ENCODE results near the gene GNB3.

The GNB3 gene

DNA sequence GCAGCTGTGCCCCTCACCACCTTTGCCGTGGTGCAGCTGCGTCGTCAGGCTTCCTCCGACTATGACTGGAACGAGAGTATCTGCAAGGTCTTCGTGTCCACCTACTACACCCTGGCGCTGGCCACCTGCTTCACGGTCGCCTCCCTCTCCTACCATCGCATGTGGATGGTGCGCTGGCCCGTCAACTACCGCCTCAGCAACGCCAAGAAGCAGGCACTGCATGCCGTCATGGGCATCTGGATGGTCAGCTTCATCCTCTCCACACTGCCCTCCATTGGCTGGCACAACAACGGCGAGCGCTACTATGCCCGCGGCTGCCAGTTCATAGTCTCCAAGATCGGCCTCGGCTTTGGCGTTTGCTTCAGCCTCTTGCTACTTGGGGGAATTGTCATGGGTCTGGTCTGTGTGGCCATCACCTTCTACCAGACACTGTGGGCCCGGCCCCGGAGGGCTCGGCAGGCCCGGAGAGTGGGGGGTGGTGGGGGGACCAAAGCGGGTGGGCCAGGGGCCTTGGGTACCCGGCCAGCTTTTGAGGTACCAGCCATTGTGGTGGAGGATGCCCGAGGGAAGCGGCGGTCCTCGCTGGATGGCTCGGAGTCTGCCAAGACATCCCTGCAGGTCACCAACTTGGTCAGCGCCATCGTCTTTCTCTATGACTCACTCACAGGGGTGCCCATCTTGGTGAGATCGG lies 16.5 kb upstream of the GNB3 start:
- no peak for DNase-seq

DNA sequence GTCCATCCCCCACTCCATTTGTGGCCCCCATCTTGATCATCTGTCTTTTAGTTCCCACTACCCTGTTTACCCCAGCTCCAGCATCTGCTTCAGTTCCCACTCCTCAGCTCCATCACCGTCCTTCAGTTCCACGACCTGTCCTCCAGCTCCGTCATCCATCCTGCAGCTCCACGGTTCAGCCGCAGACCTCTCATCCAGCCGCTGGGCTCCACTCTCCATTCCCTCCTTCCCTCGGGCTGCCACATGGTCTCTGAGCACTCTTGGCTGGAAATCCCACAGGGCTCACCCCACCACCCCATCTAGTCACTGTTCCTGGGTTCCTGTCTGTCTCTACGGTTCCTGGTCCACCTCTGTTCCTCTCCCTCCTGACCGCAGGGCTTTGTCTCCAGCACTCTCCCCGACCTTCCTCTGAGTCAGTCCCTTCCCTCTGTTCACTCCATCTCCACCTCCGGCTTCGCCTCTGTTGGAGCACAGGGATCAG lies 15.8 kb upstream of the GNB3 start:
- no peak for DNase-seq

DNA sequence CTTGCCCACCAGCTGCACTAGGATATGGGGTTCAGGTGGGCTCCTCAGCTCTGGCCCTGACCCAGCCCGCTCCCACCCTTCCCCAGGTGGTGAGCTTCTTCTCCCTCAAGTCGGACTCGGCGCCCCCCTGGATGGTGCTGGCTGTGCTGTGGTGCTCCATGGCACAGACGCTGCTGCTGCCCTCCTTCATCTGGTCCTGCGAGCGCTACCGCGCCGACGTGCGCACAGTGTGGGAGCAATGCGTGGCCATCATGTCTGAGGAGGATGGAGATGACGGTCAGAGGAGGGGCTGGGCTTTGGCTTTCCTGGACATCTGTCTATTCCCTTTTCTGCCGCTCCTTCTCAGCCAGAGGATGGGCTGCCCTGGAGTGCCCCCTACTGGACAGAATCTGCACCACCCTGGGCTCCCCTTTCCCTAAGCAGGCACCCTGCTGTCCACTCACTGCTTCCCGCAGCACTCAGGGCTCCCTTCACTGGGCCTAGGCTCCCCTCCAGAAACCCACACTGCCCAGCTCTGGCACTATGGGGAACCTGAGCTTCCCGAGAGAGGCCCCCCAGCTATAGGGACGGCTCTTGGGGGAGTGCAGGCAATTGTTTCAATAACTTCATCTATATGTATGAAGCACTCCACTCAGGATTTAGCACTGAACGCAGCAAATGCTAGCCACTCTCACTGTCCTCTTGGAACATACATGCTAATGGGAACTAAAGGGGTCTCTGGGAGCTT lies 15.2 kb upstream of the GNB3 start:
- DNase-seq, result peak; percentile 92

DNA sequence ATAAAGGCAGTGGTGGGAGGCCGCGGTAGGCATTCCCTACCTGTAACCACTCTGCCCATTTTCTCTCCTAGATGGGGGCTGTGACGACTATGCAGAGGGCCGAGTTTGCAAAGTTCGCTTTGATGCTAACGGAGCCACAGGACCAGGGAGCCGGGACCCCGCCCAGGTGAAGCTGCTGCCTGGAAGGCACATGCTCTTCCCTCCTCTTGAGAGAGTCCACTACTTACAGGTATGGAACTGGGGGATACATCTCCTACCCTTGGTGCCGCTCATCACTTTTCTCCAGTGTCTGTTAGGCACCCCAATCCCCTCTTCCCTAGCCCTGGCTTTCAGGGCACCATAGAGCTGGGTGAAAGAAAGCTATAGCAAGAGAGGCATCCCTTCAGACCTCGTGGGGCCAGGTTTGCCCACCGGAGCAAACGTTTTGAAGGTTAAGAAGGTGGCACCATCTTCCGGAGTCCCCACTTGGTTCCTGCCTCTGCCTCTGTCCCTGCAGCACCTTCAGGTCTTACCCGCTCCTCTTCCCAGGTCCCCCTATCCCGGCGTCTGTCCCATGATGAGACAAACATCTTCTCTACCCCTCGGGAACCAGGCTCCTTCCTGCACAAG lies 14.5 kb upstream of the GNB3 start:
- peak; percentile 30 for DNase-seq

DNA sequence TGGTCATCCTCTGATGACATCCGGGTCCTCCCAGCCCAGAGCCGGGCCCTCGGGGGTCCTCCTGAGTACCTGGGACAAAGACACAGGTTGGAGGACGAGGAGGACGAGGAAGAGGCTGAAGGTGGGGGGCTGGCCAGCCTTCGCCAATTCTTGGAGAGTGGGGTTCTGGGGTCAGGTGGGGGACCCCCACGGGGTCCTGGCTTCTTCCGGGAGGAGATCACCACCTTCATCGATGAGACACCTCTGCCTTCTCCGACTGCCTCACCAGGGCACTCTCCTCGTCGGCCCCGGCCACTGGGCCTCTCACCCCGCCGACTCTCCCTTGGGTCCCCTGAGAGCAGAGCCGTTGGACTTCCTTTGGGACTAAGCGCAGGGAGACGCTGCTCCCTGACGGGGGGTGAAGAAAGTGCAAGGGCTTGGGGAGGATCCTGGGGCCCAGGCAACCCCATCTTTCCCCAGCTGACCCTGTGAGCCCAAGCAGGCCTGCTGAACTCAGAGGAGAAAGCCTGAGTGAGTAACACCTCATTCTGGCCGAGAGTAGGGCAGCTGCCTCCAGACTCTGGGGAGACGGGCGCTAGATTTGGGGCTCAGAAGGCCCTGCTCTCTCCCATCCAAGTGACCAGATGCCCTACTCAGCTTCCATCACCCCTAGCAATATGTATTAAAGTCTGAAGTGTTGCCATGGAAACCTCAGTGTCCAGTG lies 13.8 kb upstream of the GNB3 start:
- peak; percentile 48 for DNase-seq

DNA sequence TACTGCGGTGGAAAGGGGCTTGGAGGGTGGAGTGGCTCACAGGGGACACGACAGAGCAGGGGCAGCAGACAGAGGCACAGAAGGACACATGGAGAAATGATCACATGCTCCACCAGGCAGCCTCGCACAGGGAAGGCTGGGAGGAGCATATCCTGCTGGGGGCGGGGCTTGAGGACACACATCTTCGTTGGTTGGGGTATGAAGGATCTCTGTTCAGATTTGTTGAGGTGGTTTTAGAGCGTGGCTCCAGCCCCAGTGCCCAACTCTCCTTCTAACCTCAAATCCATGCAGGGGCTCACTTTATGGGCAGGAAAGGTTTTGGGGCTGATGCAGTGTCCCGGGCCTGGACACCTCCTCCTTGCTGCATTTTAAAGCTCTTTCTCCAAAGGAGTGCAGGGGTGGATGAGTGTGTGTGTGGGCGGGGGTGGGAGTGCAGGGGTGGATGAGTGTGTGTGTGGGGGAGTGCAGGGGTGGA lies 13.3 kb upstream of the GNB3 start:
- DNase-seq, result peak; percentile 90

DNA sequence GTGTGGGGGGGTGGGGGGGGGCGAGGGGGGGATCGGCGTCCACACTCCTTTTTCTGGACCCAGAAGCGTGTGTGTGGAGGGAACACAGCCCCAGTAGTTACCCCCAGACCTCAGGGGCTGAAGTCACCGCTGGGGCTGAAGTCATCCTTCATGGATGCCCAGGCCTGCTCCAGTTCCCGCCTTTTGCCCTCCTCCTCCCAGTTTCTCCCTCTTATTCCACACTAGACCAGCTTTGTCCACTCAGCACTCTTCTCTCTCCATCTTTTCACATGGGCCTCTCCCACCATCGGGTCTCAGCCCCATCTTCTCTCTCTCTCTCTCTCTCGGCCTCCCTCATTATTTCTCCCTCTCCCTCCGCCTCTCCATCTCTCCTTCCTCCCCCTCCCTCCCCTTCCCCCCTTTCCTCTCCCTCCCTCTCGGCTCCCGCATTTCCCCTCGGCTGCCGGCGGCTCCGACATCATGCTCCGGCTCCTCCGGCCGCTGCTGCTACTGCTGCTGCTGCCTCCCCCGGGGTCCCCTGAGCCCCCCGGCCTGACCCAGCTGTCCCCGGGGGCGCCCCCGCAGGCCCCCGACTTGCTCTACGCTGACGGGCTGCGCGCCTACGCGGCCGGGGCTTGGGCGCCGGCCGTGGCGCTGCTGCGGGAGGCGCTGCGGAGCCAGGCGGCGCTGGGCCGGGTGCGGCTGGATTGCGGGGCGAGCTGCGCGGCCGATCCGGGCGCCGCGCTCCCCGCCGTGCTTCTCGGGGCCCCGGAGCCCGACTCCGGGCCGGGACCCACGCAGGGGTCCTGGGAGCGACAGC lies 12.5 kb upstream of the GNB3 start, which contains the start of gene P3H3:
TSS of gene P3H3 (plus strand) at position 426 of the 799 bp plus-strand sequence. CDS start at position 460, 34 bp downstream.
- peak; percentile 78 for DNase-seq

DNA sequence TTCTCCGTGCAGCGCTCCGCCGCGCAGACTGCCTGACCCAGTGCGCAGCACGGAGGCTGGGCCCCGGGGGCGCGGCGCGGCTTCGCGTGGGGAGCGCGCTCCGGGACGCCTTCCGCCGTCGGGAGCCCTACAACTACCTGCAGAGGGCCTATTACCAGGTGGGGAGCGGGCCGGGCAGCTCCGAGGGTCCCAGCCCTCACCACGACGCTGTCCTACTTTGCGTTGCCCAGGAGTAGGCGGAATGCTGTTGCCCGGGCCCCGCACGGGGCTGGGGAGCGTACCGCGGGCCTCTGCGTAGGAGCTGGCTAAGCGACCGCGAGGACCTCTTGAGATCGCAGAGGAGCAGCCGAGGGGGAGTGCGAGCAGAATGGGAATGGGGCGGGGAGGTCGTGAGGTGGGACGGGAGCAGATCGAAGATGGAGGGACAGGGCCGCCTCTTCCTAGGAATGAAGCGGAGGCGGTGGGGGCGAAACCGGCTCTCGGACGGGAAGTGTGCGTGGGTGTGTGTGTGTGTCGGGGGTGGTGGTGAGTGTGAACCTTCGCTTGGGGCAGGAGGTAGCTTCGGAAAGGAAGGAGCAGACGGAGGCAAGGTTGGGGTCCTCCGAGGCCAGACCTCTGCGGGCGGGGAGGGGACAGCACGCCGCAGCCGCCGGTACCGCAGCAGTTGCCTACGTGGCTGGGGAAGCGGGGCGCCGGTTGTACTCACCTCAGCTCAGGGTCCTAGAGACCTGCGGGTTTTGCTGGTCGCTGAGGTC lies 11.8 kb upstream of the GNB3 start:
- DNase-seq, result peak; percentile 79

DNA sequence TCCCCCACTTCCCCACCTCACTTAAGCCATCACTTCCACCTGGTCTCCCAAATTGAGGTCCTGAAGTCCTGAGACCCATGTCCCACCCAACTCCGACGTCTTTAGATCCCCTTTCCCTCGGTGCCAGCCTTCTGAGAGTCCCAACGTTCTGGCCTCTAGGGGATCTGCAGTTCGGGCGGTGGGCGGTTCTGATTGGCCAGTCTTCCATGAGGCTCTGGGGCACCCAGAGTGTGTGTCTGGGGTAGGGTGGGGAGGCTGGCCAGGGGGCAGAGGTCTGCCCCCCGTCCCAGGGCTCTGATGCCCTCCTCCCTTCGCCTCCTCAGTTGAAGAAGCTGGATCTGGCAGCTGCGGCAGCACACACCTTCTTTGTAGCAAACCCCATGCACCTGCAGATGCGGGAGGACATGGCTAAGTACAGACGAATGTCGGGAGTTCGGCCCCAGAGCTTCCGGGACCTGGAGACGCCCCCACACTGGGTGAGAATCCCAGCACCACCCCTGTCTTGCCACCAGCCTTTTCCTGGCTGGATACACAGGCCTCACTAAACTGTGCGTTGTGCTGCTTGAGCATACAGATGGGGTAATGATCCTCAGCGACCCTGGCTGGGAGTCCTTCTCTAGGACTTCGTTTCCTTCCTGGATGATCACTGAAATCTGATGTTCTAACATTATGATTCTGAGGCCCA lies 11.0 kb upstream of the GNB3 start:
- no peak for DNase-seq

DNA sequence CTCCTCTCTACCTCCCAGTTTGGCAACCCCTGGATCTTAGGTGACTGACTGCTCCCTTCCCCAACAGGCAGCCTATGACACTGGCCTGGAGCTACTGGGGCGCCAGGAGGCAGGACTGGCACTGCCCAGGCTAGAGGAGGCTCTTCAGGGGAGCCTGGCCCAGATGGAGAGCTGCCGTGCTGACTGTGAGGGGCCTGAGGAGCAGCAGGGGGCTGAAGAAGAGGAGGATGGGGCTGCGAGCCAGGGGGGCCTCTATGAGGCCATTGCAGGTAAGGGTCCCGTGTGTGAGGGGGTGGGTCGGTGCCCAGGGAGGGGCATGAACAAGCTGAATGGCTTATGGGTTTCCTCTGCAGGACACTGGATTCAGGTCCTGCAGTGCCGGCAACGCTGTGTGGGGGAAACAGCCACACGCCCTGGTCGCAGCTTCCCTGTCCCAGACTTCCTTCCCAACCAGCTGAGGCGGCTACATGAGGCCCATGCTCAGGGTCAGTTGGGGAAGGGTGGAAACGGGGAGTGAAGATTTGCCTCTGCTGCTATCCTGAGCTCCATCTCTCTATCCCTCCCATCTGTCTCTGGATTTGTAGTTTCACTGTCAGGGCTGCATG lies 10.3 kb upstream of the GNB3 start:
- peak; percentile 34 for DNase-seq

DNA sequence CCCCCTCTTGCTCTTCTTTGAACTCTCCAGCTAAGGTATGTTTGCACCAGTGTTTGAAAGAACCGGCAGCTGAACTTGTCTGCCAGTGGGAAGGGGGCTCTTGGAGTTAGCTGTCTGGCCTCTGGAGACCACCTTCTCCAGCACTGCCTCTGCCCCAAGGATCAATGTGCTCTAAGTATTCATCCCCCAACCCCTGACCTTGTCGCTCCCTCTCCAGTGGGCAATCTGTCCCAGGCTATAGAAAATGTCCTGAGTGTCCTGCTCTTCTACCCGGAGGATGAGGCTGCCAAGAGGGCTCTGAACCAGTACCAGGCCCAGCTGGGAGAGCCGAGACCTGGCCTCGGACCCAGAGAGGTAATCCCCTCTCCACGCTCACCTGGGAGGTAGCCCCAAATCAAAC lies 9.7 kb upstream of the GNB3 start:
- no peak for DNase-seq

DNA sequence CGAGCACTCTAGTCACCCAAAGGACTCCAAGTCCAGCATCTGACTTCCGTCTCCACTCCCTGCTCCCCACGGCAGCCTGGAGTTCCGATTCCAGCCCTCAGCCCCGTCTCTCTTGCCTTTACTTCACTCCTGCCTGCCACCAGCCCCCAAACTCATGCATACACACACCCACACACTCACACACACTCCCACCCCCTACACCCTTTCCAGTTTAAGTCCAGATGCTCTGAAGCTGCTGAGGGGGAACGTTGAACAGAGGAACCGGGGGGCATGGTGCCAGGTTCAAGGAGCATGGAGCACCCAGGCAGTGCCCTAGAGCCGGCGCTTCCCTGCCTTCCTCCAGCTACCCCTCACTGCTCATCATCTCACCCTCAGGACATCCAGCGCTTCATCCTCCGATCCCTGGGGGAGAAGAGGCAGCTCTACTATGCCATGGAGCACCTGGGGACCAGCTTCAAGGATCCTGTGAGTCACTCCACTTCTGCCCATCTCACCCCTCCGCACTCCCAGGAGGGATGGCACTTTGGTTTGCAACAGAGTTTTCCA lies 9.2 kb upstream of the GNB3 start:
- DNase-seq, result peak; percentile 25

DNA sequence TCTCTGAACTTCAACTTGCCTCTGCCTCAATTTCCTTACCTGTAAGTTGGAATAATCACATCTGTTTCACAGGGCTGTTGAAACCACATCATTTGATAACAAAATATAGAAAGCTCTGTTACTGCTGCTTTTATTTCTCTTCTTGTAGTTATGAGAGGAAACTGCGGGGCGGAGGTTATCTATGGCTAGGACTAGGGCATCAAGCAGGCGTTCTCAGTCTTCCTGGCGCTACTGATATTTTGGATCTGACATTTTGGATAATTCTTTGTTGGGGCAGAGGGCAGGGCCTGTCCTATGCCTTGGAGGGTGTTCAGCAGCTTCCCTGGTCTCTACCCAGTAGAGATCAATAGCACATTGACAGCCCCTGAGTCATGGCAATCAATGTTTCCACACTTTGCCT lies 8.6 kb upstream of the GNB3 start:
- no peak for DNase-seq

DNA sequence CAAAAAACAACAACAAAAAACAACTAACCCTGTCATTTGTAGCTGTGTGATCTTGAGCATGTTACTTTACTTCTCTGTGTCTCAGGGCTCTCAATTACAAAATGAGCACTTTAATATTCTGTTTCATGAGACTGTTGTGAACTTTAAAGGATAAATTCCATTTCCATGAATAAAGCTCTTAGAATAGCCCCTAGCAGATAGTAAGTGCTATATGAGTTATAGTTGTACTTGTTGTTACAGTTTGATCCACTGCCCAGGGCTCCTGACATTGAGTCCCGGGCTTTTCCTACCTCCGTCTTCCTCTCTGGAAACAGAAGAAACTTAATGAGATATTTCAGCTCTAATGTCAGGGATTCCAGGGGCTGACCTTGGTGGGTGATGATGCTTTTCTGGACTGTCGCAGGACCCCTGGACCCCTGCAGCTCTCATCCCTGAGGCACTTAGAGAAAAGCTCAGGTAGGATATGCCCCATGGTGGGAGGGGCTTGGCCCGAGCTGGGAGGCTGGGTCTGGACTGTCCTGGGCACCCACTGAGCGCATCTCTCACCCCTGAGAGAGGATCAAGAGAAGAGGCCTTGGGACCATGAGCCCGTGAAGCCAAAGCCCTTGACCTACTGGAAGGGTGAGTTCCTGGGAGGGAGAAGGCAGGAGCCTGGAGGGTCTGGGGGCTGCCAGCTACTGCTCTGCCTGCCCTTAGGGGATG lies 7.4 kb upstream of the GNB3 start:
- DNase-seq, result no peak

DNA sequence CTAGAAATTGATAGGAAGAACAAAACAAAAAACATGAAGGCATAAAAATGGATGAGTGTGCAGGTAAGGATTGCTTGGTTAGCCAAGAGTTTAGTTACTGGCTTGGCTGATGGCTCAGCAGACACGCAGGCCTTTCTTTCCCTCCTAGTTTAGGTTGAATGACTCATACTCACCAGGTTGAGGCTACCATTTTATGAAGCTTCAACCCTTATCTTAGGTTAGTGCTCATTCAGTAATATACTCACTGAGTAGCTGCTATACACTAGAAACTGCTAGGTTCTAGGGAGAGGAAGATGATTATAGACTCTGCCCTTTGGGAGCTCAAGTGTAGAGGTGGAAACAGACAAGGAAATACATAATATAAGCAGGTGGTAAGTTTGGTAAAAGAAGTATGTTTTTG lies 6.5 kb upstream of the GNB3 start:
- no peak for DNase-seq

DNA sequence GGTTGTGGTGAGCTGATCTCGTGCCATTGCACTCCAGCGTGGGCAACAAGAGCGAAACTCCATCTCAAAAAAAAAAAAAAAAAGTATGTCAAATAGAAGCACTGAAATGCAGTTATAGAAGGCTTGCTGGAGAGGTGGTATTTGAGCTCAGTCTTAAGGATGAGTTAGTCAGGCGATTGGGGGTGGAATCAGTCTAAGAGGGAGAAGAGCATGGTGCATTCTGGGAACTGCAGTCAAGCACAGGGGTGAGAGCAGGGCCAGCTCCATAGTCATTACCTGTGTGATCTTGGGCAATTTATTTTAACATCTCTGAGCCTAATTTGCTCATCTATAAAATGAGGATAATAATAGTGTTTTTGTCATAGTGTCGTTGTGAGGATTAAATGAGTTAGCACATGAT lies 5.9 kb upstream of the GNB3 start:
- DNase-seq, result no peak

DNA sequence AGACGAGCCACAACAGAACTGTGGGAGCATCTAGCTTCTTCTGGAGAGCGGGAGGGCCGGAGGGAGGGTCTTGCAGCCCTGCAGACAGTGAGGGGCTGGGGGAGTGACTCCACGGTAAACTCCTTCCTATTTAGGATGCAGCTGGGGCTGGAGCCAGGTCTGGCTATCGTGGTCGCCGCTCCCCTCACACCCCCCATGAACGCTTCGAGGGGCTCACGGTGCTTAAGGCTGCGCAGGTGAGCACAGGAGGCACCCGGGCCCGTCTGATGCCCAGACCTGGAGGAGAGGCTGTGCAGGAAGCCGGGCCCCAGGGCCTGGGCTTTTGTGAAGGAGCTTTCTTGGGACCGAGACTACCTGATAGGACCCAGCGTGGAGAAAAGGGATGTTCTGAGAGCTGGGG lies 3.9 kb upstream of the GNB3 start:
- no peak for DNase-seq

DNA sequence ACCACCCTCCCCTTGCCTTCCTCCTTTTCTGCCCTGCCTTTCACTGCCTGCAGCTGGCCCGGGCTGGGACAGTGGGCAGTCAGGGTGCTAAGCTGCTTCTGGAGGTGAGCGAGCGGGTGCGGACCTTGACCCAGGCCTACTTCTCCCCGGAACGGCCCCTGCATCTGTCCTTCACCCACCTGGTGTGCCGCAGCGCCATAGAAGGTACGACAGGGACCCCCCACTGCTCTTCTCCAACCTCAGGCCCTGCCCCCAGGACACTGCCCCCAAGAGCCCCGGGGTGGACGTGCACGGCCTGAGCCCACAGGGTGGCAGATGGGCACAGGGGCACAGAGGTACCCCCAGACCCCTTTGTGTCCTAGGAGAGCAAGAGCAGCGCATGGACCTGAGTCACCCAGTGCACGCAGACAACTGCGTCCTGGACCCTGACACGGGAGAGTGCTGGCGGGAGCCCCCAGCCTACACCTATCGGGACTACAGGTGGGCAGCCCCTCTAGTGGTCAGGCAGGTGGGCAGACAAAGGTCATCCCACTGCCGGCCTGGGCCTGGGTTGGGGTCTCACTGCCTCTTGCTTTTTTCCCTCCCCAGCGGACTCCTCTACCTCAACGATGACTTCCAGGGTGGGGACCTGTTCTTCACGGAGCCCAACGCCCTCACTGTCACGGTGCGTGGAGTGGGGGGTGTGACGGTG lies 3.2 kb upstream of the GNB3 start:
- DNase-seq, result no peak

DNA sequence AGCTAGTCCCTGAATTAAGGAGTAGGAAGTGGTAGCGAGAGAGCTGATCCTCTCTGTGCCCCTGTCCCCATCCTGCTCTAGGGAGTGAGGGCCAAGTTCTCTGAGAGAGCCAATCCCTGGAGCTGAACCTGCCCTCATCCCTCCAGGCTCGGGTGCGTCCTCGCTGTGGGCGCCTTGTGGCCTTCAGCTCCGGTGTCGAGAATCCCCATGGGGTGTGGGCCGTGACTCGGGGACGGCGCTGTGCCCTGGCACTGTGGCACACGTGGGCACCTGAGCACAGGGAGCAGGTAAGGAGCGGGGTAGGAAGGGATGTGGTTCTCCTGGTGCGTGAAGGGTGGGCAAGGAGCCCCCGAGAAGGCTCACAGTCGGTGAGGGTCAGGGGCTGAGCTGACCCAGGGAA lies 1.9 kb upstream of the GNB3 start:
- DNase-seq, result no peak

Data from left hindlimb (tissue), 1 donor.